ENCODE measurements around the gene CRYM.

CRYM gene

GRCh38 chr16:21226749-21227148 is 51.3 kb downstream of the CRYM start:
- Histone ChIP-seq H2BK5ac (ENCODE audit: low read length) (no peak overlapping the region), H2BK15ac (ENCODE audit: low read length) (no peak overlapping the region), H2AK5ac (ENCODE audit: low read depth, low read length) (no peak overlapping the region), H3K79me1 (ENCODE audit: low read depth, low read length) (no peaks in the 10 kb centered on the region), H2AFZ (ENCODE audit: low read length) (no peak overlapping the region), H3K36me3 (replicated peaks in 1 of 2; ENCODE audit: control insufficient read depth in 2 of 2, insufficient read depth in 2 of 2, low read length in 2 of 2) (no peaks in the 10 kb centered on the region), H3K4me2 (ENCODE audit: insufficient read depth, low read length, poor library complexity, severe bottlenecking) (no peak overlapping the region), H3K27me3 (ENCODE audit: control insufficient read depth in 3 of 3, insufficient read depth in 3 of 3, low read depth in 1 of 3, low read length in 3 of 3) (peaks cover 0 to 19% (median 0%) of the 10 kb centered on the region in 3 experiments), H3K14ac (ENCODE audit: low read length) (no peak overlapping the region), H3K4me1 (ENCODE audit: control insufficient read depth in 2 of 2, insufficient read depth in 1 of 2, low read depth in 1 of 2, low read length in 2 of 2) (peaks cover 0 to 11% of the 10 kb centered on the region in 2 donors), H2BK120ac (ENCODE audit: low read depth, low read length) (no peak overlapping the region), H4K91ac (ENCODE audit: low read depth, low read length, poor library complexity) (no peak overlapping the region), H3K27ac (replicated peaks; ENCODE audit: low read length) (no peak overlapping the region), H3K4ac (ENCODE audit: low read length) (no peak overlapping the region), H4K8ac (ENCODE audit: low read depth, low read length) (no peak overlapping the region), H3K9ac (ENCODE audit: low read depth, low read length, poor library complexity) (no peak overlapping the region), H3K9me3 (replicated peaks in 1 of 2; ENCODE audit: control insufficient read depth in 2 of 2, insufficient read depth in 1 of 2, low read depth in 1 of 2, low read length in 2 of 2) (no peaks in the 10 kb centered on the region), H2BK12ac (ENCODE audit: low read length) (no peak overlapping the region), H3K4me3 (ENCODE audit: low read length in 2 of 2) (no peak overlapping the region), H3K23ac (ENCODE audit: low read depth, low read length, poor library complexity) (no peak overlapping the region), H3K18ac (ENCODE audit: low read length) (no peak overlapping the region)
- DNase-seq (ENCODE audit: low spot score) = no peak

- Histone ChIP-seq H2BK12ac (ENCODE audit: low read length) (no peak overlapping the region), H3K9ac (ENCODE audit: low read depth, low read length, poor library complexity) (no peak overlapping the region), H2BK5ac (ENCODE audit: low read length) (no peak overlapping the region), H3K27me3 (ENCODE audit: control insufficient read depth in 3 of 3, insufficient read depth in 3 of 3, low read depth in 1 of 3, low read length in 3 of 3) (peaks cover 0 to 19% (median 0%) of the 10 kb centered on the region in 3 experiments), H3K36me3 (replicated peaks in 1 of 2; ENCODE audit: control insufficient read depth in 2 of 2, insufficient read depth in 2 of 2, low read length in 2 of 2) (no peaks in the 10 kb centered on the region), H2AFZ (ENCODE audit: low read length) (no peak overlapping the region), H3K4me1 (ENCODE audit: control insufficient read depth in 2 of 2, insufficient read depth in 1 of 2, low read depth in 1 of 2, low read length in 2 of 2) (peaks cover 0 to 11% of the 10 kb centered on the region in 2 donors), H3K14ac (ENCODE audit: low read length) (no peak overlapping the region), H3K9me3 (replicated peaks in 1 of 2; ENCODE audit: control insufficient read depth in 2 of 2, insufficient read depth in 1 of 2, low read depth in 1 of 2, low read length in 2 of 2) (no peaks in the 10 kb centered on the region), H3K4me3 (ENCODE audit: low read length in 2 of 2) (no peak overlapping the region), H3K23ac (ENCODE audit: low read depth, low read length, poor library complexity) (no peak overlapping the region), H2AK5ac (ENCODE audit: low read depth, low read length) (no peak overlapping the region), H3K27ac (replicated peaks; ENCODE audit: low read length) (no peak overlapping the region), H3K4ac (ENCODE audit: low read length) (no peak overlapping the region), H3K79me1 (ENCODE audit: low read depth, low read length) (no peaks in the 10 kb centered on the region), H4K91ac (ENCODE audit: low read depth, low read length, poor library complexity) (no peak overlapping the region), H3K4me2 (ENCODE audit: insufficient read depth, low read length, poor library complexity, severe bottlenecking) (no peak overlapping the region), H2BK15ac (ENCODE audit: low read length) (no peak overlapping the region), H3K18ac (ENCODE audit: low read length) (no peak overlapping the region), H4K8ac (ENCODE audit: low read depth, low read length) (no peak overlapping the region), H2BK120ac (ENCODE audit: low read depth, low read length) (no peak overlapping the region)
- DNase-seq (ENCODE audit: low spot score) = no peak
- WGBS, 2 donors (ENCODE audit: extremely low coverage in 2 of 2, insufficient read length in 2 of 2, insufficient replicate concordance in 1 of 2) = no CpG with 5 or more reads among the region's 2 CpGs
Measured at GRCh38 chr16:21224800-21225199, 53.3 kb downstream of the CRYM start.

GRCh38 chr16:21223787-21224186 is 54.3 kb downstream of the CRYM start:
- no peak for DNase-seq (ENCODE audit: low spot score)
- no peak overlapping the region for H2BK5ac ChIP-seq (ENCODE audit: low read length)
- H3K4ac ChIP-seq (ENCODE audit: low read length) = no peak overlapping the region
- H3K4me1 ChIP-seq (ENCODE audit: control insufficient read depth in 2 of 2, insufficient read depth in 1 of 2, low read depth in 1 of 2, low read length in 2 of 2) = peaks cover 0 to 11% of the 10 kb centered on the region in 2 donors
- H3K27me3 ChIP-seq (ENCODE audit: control insufficient read depth in 3 of 3, insufficient read depth in 3 of 3, low read depth in 1 of 3, low read length in 3 of 3) = peaks cover 0 to 16% (median 0%) of the 10 kb centered on the region in 3 experiments
- H2AFZ ChIP-seq (ENCODE audit: low read length) = no peak overlapping the region
- no peak overlapping the region for H4K8ac ChIP-seq (ENCODE audit: low read depth, low read length)
- no peaks in the 10 kb centered on the region for H3K9me3 ChIP-seq (replicated peaks in 1 of 2; ENCODE audit: control insufficient read depth in 2 of 2, insufficient read depth in 1 of 2, low read depth in 1 of 2, low read length in 2 of 2)
- no peak overlapping the region for H3K23ac ChIP-seq (ENCODE audit: low read depth, low read length, poor library complexity)
- H3K4me3 ChIP-seq (ENCODE audit: low read length in 2 of 2) = no peak overlapping the region
- H3K9ac ChIP-seq (ENCODE audit: low read depth, low read length, poor library complexity) = no peak overlapping the region
- no peak overlapping the region for H2BK12ac ChIP-seq (ENCODE audit: low read length)
- H2BK120ac ChIP-seq (ENCODE audit: low read depth, low read length) = no peak overlapping the region
- no peak overlapping the region for H3K4me2 ChIP-seq (ENCODE audit: insufficient read depth, low read length, poor library complexity, severe bottlenecking)
- no peak overlapping the region for H2AK5ac ChIP-seq (ENCODE audit: low read depth, low read length)
- no peaks in the 10 kb centered on the region for H3K36me3 ChIP-seq (replicated peaks in 1 of 2; ENCODE audit: control insufficient read depth in 2 of 2, insufficient read depth in 2 of 2, low read length in 2 of 2)
- no CpG with 5 or more reads among the region's 9 CpGs for WGBS, 2 donors (ENCODE audit: extremely low coverage in 2 of 2, insufficient read length in 2 of 2, insufficient replicate concordance in 1 of 2)
- H3K27ac ChIP-seq (replicated peaks; ENCODE audit: low read length) = no peak overlapping the region
- H3K79me1 ChIP-seq (ENCODE audit: low read depth, low read length) = no peaks in the 10 kb centered on the region
- no peak overlapping the region for H4K91ac ChIP-seq (ENCODE audit: low read depth, low read length, poor library complexity)
- H2BK15ac ChIP-seq (ENCODE audit: low read length) = no peak overlapping the region
- H3K14ac ChIP-seq (ENCODE audit: low read length) = no peak overlapping the region
- H3K18ac ChIP-seq (ENCODE audit: low read length) = no peak overlapping the region

GRCh38 chr16:21222495-21223337 is 55.4 kb downstream of the CRYM start:
- H2BK120ac ChIP-seq (ENCODE audit: low read depth, low read length) = no peak overlapping the region
- no peak overlapping the region for H2AK5ac ChIP-seq (ENCODE audit: low read depth, low read length)
- H3K4me3 ChIP-seq (ENCODE audit: low read length in 2 of 2) = no peak overlapping the region
- H3K4ac ChIP-seq (ENCODE audit: low read length) = no peak overlapping the region
- H3K36me3 ChIP-seq (replicated peaks in 1 of 2; ENCODE audit: control insufficient read depth in 2 of 2, insufficient read depth in 2 of 2, low read length in 2 of 2) = no peaks in the 10 kb centered on the region
- H4K8ac ChIP-seq (ENCODE audit: low read depth, low read length) = no peak overlapping the region
- no CpG with 5 or more reads among the region's 4 CpGs for WGBS, 2 donors (ENCODE audit: extremely low coverage in 2 of 2, insufficient read length in 2 of 2, insufficient replicate concordance in 1 of 2)
- H3K4me1 ChIP-seq (ENCODE audit: control insufficient read depth in 2 of 2, insufficient read depth in 1 of 2, low read depth in 1 of 2, low read length in 2 of 2) = peaks cover 0 to 4% of the 10 kb centered on the region in 2 donors
- H3K9me3 ChIP-seq (replicated peaks in 1 of 2; ENCODE audit: control insufficient read depth in 2 of 2, insufficient read depth in 1 of 2, low read depth in 1 of 2, low read length in 2 of 2) = no peaks in the 10 kb centered on the region
- no peaks in the 10 kb centered on the region for H3K79me1 ChIP-seq (ENCODE audit: low read depth, low read length)
- no peak overlapping the region for H4K91ac ChIP-seq (ENCODE audit: low read depth, low read length, poor library complexity)
- no peak overlapping the region for H2AFZ ChIP-seq (ENCODE audit: low read length)
- H2BK12ac ChIP-seq (ENCODE audit: low read length) = no peak overlapping the region
- H2BK15ac ChIP-seq (ENCODE audit: low read length) = no peak overlapping the region
- H3K4me2 ChIP-seq (ENCODE audit: insufficient read depth, low read length, poor library complexity, severe bottlenecking) = no peak overlapping the region
- H3K23ac ChIP-seq (ENCODE audit: low read depth, low read length, poor library complexity) = no peak overlapping the region
- H3K18ac ChIP-seq (ENCODE audit: low read length) = no peak overlapping the region
- peaks cover 0 to 13% (median 0%) of the 10 kb centered on the region in 3 experiments for H3K27me3 ChIP-seq (ENCODE audit: control insufficient read depth in 3 of 3, insufficient read depth in 3 of 3, low read depth in 1 of 3, low read length in 3 of 3)
- no peak for DNase-seq (ENCODE audit: low spot score)
- no peak overlapping the region for H3K14ac ChIP-seq (ENCODE audit: low read length)
- no peak overlapping the region for H3K9ac ChIP-seq (ENCODE audit: low read depth, low read length, poor library complexity)
- no peak overlapping the region for H3K27ac ChIP-seq (replicated peaks; ENCODE audit: low read length)
- no peak overlapping the region for H2BK5ac ChIP-seq (ENCODE audit: low read length)
